H9 (cell line): ENCODE data around the gene BCAR3. TPM values are rescaled to one million over a fixed set of nuclear protein-coding genes. Genes with fewer than 3 reads are reported as not detected.

Experiments used
- DNase-seq: peaks from one replicate; pipeline ENCODE4 v3.0.0-alpha.2; 2017
- H2AFZ ChIP-seq: one replicate; pipeline ENCODE4 v1.6.1; 2013; ENCODE audit warnings: mild to moderate bottlenecking, low read length, control low read depth, moderate library complexity
- H2AK5ac ChIP-seq: 2 replicates; pipeline ENCODE4 v1.6.1; 2013; ENCODE audit warnings: low read length, control low read depth, mixed read lengths; ENCODE audit not compliant: insufficient read length
- H2BK120ac ChIP-seq: one replicate; pipeline ENCODE4 v1.6.1; 2013; ENCODE audit warnings: low read depth, mild to moderate bottlenecking, low read length, control low read depth, inconsistent platforms; ENCODE audit not compliant: poor library complexity, severe bottlenecking
- H2BK12ac ChIP-seq: 2 replicates; pipeline ENCODE4 v1.6.1; 2013; ENCODE audit warnings: low read length, control low read depth, mixed read lengths, low read depth; ENCODE audit not compliant: insufficient read length
- H2BK15ac ChIP-seq: 2 replicates; pipeline ENCODE4 v1.6.1; 2013; ENCODE audit warnings: low read depth, low read length, control low read depth
- H2BK20ac ChIP-seq: one replicate; pipeline ENCODE4 v1.6.1; 2013; ENCODE audit warnings: low read depth, mild to moderate bottlenecking, low read length, control low read depth, inconsistent platforms; ENCODE audit not compliant: poor library complexity, severe bottlenecking
- H2BK5ac ChIP-seq: 2 replicates; pipeline ENCODE4 v1.6.1; 2013; ENCODE audit warnings: low read length, control low read depth, mixed read lengths; ENCODE audit not compliant: insufficient read length
- H3K14ac ChIP-seq: 2 replicates; pipeline ENCODE4 v1.6.1; 2013; ENCODE audit warnings: low read length, control low read depth; ENCODE audit not compliant: insufficient read depth
- H3K18ac ChIP-seq: 2 replicates; pipeline ENCODE4 v1.6.1; 2013; ENCODE audit warnings: low read depth, mild to moderate bottlenecking, mixed read lengths, low read length, control low read depth; ENCODE audit not compliant: insufficient read length
- H3K23ac ChIP-seq: 2 replicates; pipeline ENCODE4 v1.6.1; 2013; ENCODE audit warnings: low read length, control low read depth, mixed read lengths, low read depth; ENCODE audit not compliant: insufficient read length
- H3K23me2 ChIP-seq: 2 replicates; pipeline ENCODE4 v1.6.1; 2013; ENCODE audit warnings: low read depth, mild to moderate bottlenecking, mixed read lengths, low read length, control low read depth; ENCODE audit not compliant: insufficient read length, poor library complexity, severe bottlenecking
- H3K27ac ChIP-seq: 2 replicates; pipeline ENCODE4 v1.5.1; 2013; ENCODE audit warnings: low read length, control low read depth, mixed read lengths, low read depth; ENCODE audit not compliant: insufficient read length
- H3K27me3 ChIP-seq: 2 replicates; pipeline ENCODE4 v1.6.1; 2013; ENCODE audit warnings: low read length, control low read depth, inconsistent platforms; ENCODE audit not compliant: insufficient read depth
- H3K4ac ChIP-seq: 2 replicates; pipeline ENCODE4 v1.6.1; 2013; ENCODE audit warnings: low read depth, mild to moderate bottlenecking, control low read depth, inconsistent platforms, low read length, moderate library complexity
- H3K4me1 ChIP-seq: 2 replicates; pipeline ENCODE4 v1.6.1; 2013; ENCODE audit warnings: low read length, control low read depth, inconsistent platforms; ENCODE audit not compliant: insufficient read depth
- H3K4me2 ChIP-seq: 2 replicates; pipeline ENCODE4 v1.6.1; 2013; ENCODE audit warnings: low read length, control low read depth, mixed read lengths; ENCODE audit not compliant: insufficient read length, insufficient read depth
- H3K56ac ChIP-seq: 2 replicates; pipeline ENCODE4 v1.6.1; 2013; ENCODE audit warnings: low read depth, mild to moderate bottlenecking, mixed read lengths, low read length, control low read depth; ENCODE audit not compliant: insufficient read length
- H3K79me1 ChIP-seq: 2 replicates; pipeline ENCODE4 v1.6.1; 2013; ENCODE audit warnings: low read depth, mild to moderate bottlenecking, moderate library complexity, low read length, control low read depth, inconsistent platforms; ENCODE audit not compliant: insufficient read depth, poor library complexity, severe bottlenecking
- H3K79me2 ChIP-seq: 2 replicates; pipeline ENCODE4 v1.6.1; 2013; ENCODE audit warnings: low read length, control low read depth, inconsistent platforms; ENCODE audit not compliant: insufficient read depth
- H3K9ac ChIP-seq: 2 replicates; pipeline ENCODE4 v1.6.1; 2013; ENCODE audit warnings: low read length, control low read depth, mixed read lengths; ENCODE audit not compliant: insufficient read length; ENCODE audit errors: extremely low read depth
- H3K9me3 ChIP-seq: one replicate; pipeline ENCODE4 v1.6.1; 2013; ENCODE audit warnings: low read depth, low read length, inconsistent platforms; ENCODE audit not compliant: control insufficient read depth
- H3T11ph ChIP-seq: one replicate; pipeline ENCODE4 v1.6.1; 2013; ENCODE audit warnings: mild to moderate bottlenecking, low read length, control low read depth, inconsistent platforms
- H4K20me1 ChIP-seq: one replicate; pipeline ENCODE4 v1.6.1; 2013; ENCODE audit not compliant: control insufficient read depth, insufficient read length, insufficient read depth
- H4K5ac ChIP-seq: 2 replicates; pipeline ENCODE4 v1.6.1; 2013; ENCODE audit warnings: low read depth, mild to moderate bottlenecking, mixed read lengths, low read length, control low read depth; ENCODE audit not compliant: insufficient read length
- H4K8ac ChIP-seq: replicated peaks from 2 replicates; pipeline ENCODE4 v1.6.1; 2013; ENCODE audit warnings: low read length, control low read depth, mixed read lengths, low read depth; ENCODE audit not compliant: insufficient read length
- H4K91ac ChIP-seq: 2 replicates; pipeline ENCODE4 v1.6.1; 2013; ENCODE audit warnings: low read depth, mild to moderate bottlenecking, moderate library complexity, mixed read lengths, low read length, control low read depth; ENCODE audit not compliant: insufficient read length
- H3K27ac Mint-ChIP-seq, 3 experiments: 2 replicates in 2 of 3; 3 replicates in 1 of 3; pipeline ENCODE4 v1.8.0; 2020 to 2021; ENCODE audit warnings: mixed read lengths in 3 of 3, mild to moderate bottlenecking in 1 of 3, moderate library complexity in 1 of 3
- H3K27me3 Mint-ChIP-seq: 2 replicates; pipeline ENCODE4 v1.8.0; 2021; ENCODE audit warnings: low read depth, mild to moderate bottlenecking, moderate library complexity, mixed read lengths
- H3K36me3 Mint-ChIP-seq, 3 experiments: 2 replicates in 2 of 3; 3 replicates in 1 of 3; pipeline ENCODE4 v1.8.0; 2020 to 2021; ENCODE audit warnings: low read depth in 3 of 3, mixed read lengths in 3 of 3; ENCODE audit not compliant: insufficient read depth in 1 of 3
- H3K4me1 Mint-ChIP-seq, 2 experiments: 2 replicates each; pipeline ENCODE4 v1.8.0; 2020; ENCODE audit warnings: mixed read lengths in 2 of 2
- H3K4me3 Mint-ChIP-seq, 2 experiments: 2 replicates in 1 of 2; 3 replicates in 1 of 2; pipeline ENCODE4 v1.8.0; 2020 to 2021; ENCODE audit warnings: mild to moderate bottlenecking in 2 of 2, mixed read lengths in 2 of 2, moderate library complexity in 1 of 2
- H3K9me3 Mint-ChIP-seq, 2 experiments: 2 replicates in 1 of 2; 3 replicates in 1 of 2; pipeline ENCODE4 v1.8.0; 2020; ENCODE audit warnings: mild to moderate bottlenecking in 2 of 2, mixed read lengths in 2 of 2, moderate library complexity in 1 of 2
- WGBS: extraction: QIAGEN DNeasy Blood & Tissue Kit; methylation state at CpG from one replicate; pipeline ENCODE4 v1.1.7; 2013; ENCODE audit warnings: missing lambda C conversion rate, low lambda C conversion rate, mixed read lengths; ENCODE audit not compliant: insufficient read length; ENCODE audit errors: extremely low coverage; 5-methylcytosine and 5-hydroxymethylcytosine counted together
- total RNA-seq: library from RNA; stranded (reverse); gene quantifications from 2 replicates; pipeline ENCODE4 v1.2.1, GENCODE V29; 2021
- TF ChIP-seq, protein P1 (sequence below): fragments of 200-600 bp; sonication (generic); conservative IDR thresholded peaks from 3 replicates; pipeline ENCODE4 v1.8.0; 2021; ENCODE audit warnings: antibody characterized with exemption, mild to moderate bottlenecking

Gene BCAR3
- total RNA-seq, 1 experiment from 2014 or later: 4.9 TPM

- no peak overlapping the region for H3K27ac Mint-ChIP-seq
Measured at GRCh38 chr1:93605812-93606512, 75.7 kb downstream of the BCAR3 start.

More at GRCh38 chr1:93605812-93606512, 75.7 kb downstream of the BCAR3 start:
- no CpG with 5 or more reads among the region's 4 CpGs for WGBS
- Mint-ChIP-seq H3K4me3 (no peak overlapping the region), H3K9me3 (no peaks in the 10 kb centered on the region; a peak in 1 of 5 replicates), H3K36me3 (no peaks in the 10 kb centered on the region; a peak in 1 of 7 replicates), H3K4me1 (peaks cover 24% of the 10 kb centered on the region in 2 experiments), H3K27me3 (no peaks in the 10 kb centered on the region)
- H2BK120ac ChIP-seq: no peak overlapping the region
- no peak overlapping the region for H4K5ac ChIP-seq
- no peak overlapping the region for H2AK5ac ChIP-seq
- H2BK15ac ChIP-seq: no peak overlapping the region
- no peaks in the 10 kb centered on the region for H3K79me1 ChIP-seq
- H2BK20ac ChIP-seq: no peak overlapping the region
- H3K4me1 ChIP-seq: no peaks in the 10 kb centered on the region
- H4K91ac ChIP-seq: no peak overlapping the region
- no peak overlapping the region for H2AFZ ChIP-seq
- no peak overlapping the region for H3K27ac ChIP-seq
- no peak overlapping the region for H3K18ac ChIP-seq
- H4K20me1 ChIP-seq: no peaks in the 10 kb centered on the region
- DNase-seq: no peak
- no peaks in the 10 kb centered on the region for H3K23me2 ChIP-seq
- H3K23ac ChIP-seq: no peak overlapping the region
- no peak overlapping the region for H2BK5ac ChIP-seq
- TF ChIP-seq, protein P1, sequence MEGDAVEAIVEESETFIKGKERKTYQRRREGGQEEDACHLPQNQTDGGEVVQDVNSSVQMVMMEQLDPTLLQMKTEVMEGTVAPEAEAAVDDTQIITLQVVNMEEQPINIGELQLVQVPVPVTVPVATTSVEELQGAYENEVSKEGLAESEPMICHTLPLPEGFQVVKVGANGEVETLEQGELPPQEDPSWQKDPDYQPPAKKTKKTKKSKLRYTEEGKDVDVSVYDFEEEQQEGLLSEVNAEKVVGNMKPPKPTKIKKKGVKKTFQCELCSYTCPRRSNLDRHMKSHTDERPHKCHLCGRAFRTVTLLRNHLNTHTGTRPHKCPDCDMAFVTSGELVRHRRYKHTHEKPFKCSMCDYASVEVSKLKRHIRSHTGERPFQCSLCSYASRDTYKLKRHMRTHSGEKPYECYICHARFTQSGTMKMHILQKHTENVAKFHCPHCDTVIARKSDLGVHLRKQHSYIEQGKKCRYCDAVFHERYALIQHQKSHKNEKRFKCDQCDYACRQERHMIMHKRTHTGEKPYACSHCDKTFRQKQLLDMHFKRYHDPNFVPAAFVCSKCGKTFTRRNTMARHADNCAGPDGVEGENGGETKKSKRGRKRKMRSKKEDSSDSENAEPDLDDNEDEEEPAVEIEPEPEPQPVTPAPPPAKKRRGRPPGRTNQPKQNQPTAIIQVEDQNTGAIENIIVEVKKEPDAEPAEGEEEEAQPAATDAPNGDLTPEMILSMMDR: no peak
- no peak overlapping the region for H3K4me2 ChIP-seq
- H3K27me3 ChIP-seq: no peaks in the 10 kb centered on the region
- no peak overlapping the region for H3K9ac ChIP-seq
- H3T11ph ChIP-seq: no peak overlapping the region
- no peak overlapping the region for H4K8ac ChIP-seq
- no peak overlapping the region for H3K56ac ChIP-seq
- no peaks in the 10 kb centered on the region; the same call in 1 of the 2 replicates for H3K79me2 ChIP-seq
- H3K14ac ChIP-seq: no peak overlapping the region
- H3K4ac ChIP-seq: no peak overlapping the region
- H2BK12ac ChIP-seq: no peak overlapping the region
- H3K9me3 ChIP-seq: no peaks in the 10 kb centered on the region
